ENCODE data around the gene ZDHHC8. TPM values are rescaled to one million over a fixed set of nuclear protein-coding genes. Genes with fewer than 3 reads are reported as not detected.

The ZDHHC8 gene
- total and polyA plus RNA-seq, 7 donors, result 9.7 to 23.7 (median 15.8) TPM

GRCh38 chr22:20187777-20188566, 56.4 kb downstream of the ZDHHC8 start:
- H3K27me3 ChIP-seq (ENCODE audit: insufficient read depth in 3 of 3, low read length in 2 of 3), result peaks cover 0 to 2% (median 0%) of the 10 kb centered on the region in 3 donors
- H3K4me3 ChIP-seq, result no peak overlapping the region
- intact Hi-C loops (cut with DNase I), result no loop called here
- no peak for ATAC-seq
- H3K27ac ChIP-seq, result no peak overlapping the region
- H3K4me1 ChIP-seq, result no peaks in the 10 kb centered on the region
- 87 to 92% (median 88%) methylated on average over 12 of the region's 12 CpGs for WGBS, 3 donors
- TF ChIP-seq CTCF (IDR thresholded peaks at IDR 0.05), result no peak
- no peaks in the 10 kb centered on the region for H3K9me3 ChIP-seq
- DNase-seq, result no peak
- H3K36me3 ChIP-seq (ENCODE audit: insufficient read depth in 1 of 2, low read depth in 1 of 2), result no peaks in the 10 kb centered on the region

- intact Hi-C loops (cut with DNase I), result no loop called here
- TF ChIP-seq CTCF (IDR thresholded peaks at IDR 0.05), result no peak
Measured at GRCh38 chr22:20188567-20188877, 56.9 kb downstream of the ZDHHC8 start.

GRCh38 chr22:20191000-20191515, 59.5 kb downstream of the ZDHHC8 start:
- no peak overlapping the region for H3K4me3 ChIP-seq

More at GRCh38 chr22:20188567-20188877, 56.9 kb downstream of the ZDHHC8 start:
- H3K9me3 ChIP-seq, result no peaks in the 10 kb centered on the region
- H3K27me3 ChIP-seq (ENCODE audit: insufficient read depth in 3 of 3, low read length in 2 of 3), result peaks cover 0 to 2% (median 0%) of the 10 kb centered on the region in 3 donors
- no peak overlapping the region for H3K27ac ChIP-seq
- no peaks in the 10 kb centered on the region for H3K4me1 ChIP-seq
- H3K4me3 ChIP-seq, result no peak overlapping the region
- DNase-seq (no peak), ATAC-seq (no peak)
- H3K36me3 ChIP-seq (ENCODE audit: insufficient read depth in 1 of 2, low read depth in 1 of 2), result no peaks in the 10 kb centered on the region
- WGBS, 3 donors, result 96 to 97% (median 96%) methylated on average over 6 of the region's 6 CpGs

GRCh38 chr22:20191803-20192202, 60.2 kb downstream of the ZDHHC8 start:
- H3K27ac ChIP-seq, result no peak overlapping the region
- intact Hi-C loops (cut with DNase I), result no loop called here
- H3K4me3 ChIP-seq, result no peak overlapping the region
- ATAC-seq, result no peak
- no peaks in the 10 kb centered on the region for H3K9me3 ChIP-seq
- no peaks in the 10 kb centered on the region for H3K36me3 ChIP-seq (ENCODE audit: insufficient read depth in 1 of 2, low read depth in 1 of 2)
- DNase-seq, result no peak
- no peaks in the 10 kb centered on the region for H3K4me1 ChIP-seq
- no peaks in the 10 kb centered on the region for H3K27me3 ChIP-seq (ENCODE audit: insufficient read depth in 3 of 3, low read length in 2 of 3)
- TF ChIP-seq CTCF (IDR thresholded peaks at IDR 0.05), result no peak
- WGBS, 3 donors, result 86 to 92% (median 89%) methylated on average over 8 of the region's 8 CpGs

More at GRCh38 chr22:20191000-20191515, 59.5 kb downstream of the ZDHHC8 start:
- H3K9me3 ChIP-seq, result no peaks in the 10 kb centered on the region
- ATAC-seq, result no peak
- no peak overlapping the region for H3K27ac ChIP-seq
- intact Hi-C loops (cut with DNase I), result no loop called here
- no peak for DNase-seq
- TF ChIP-seq CTCF (IDR thresholded peaks at IDR 0.05), result no peak
- H3K27me3 ChIP-seq (ENCODE audit: insufficient read depth in 3 of 3, low read length in 2 of 3), result no peaks in the 10 kb centered on the region
- H3K4me1 ChIP-seq, result no peaks in the 10 kb centered on the region
- 69 to 80% (median 76%) methylated on average over 10 of the region's 10 CpGs for WGBS, 3 donors
- no peaks in the 10 kb centered on the region for H3K36me3 ChIP-seq (ENCODE audit: insufficient read depth in 1 of 2, low read depth in 1 of 2)

Measured in psoas muscle (tissue), 8 donors.